Measurements from ENCODE around the gene PRKD1. TPM values are rescaled to one million over a fixed set of nuclear protein-coding genes. Genes with fewer than 3 reads are reported as not detected.

The PRKD1 gene
- total and polyA plus RNA-seq, 2 donors = 2.5 to 5.6 TPM

DNA sequence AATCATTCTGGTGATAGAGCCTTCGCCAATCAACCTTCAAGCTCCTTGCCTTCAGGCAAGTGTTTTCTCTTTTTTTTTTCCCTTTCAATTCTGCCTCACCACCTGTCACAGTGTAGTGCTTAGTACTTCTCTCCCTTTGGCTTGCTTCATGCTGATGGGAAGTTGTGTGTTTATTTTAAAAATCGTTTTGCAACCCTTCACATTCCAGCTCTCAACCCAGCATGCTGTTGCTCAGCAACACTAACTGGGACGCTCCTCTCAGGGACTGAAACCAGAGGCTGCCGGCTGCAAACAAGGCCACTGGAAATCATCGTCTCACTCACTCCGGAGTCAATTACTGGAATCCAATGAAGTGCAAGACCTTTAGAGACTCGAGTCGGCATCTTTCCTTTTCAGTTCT lies 342.7 kb downstream of the PRKD1 start:
- WGBS = 57% methylated on average over 8 of the region's 8 CpGs
- peak in 1 of 9 donors; percentile 0 for DNase-seq (ENCODE audit: low read depth in 6 of 9, low spot score in 9 of 9)
- no peak overlapping the region for H3K4me3 ChIP-seq (ENCODE audit: low read length in 2 of 2)

GRCh38 chr14:29580763-29581162 lies 346.9 kb downstream of the PRKD1 start:
- Histone ChIP-seq H3K4me1 (ENCODE audit: control insufficient read depth in 2 of 2, insufficient read depth in 2 of 2, low read length in 2 of 2) (no peaks in the 10 kb centered on the region), H3K4me3 (ENCODE audit: low read length in 2 of 2) (no peak overlapping the region), H3K36me3 (ENCODE audit: control insufficient read depth in 2 of 2, insufficient read depth in 2 of 2, low read length in 1 of 2) (no peaks in the 10 kb centered on the region), H3K27ac (ENCODE audit: low read depth in 1 of 2, low read length in 1 of 2) (no peak overlapping the region), H3K9me3 (ENCODE audit: control insufficient read depth in 2 of 2, insufficient read depth in 1 of 2, low read length in 1 of 2) (no peaks in the 10 kb centered on the region), H3K27me3 (ENCODE audit: control insufficient read depth in 2 of 2, insufficient read depth in 1 of 2, low read length in 1 of 2) (no peaks in the 10 kb centered on the region)
- 93% methylated on average over 1 of the region's 1 CpG for WGBS
- DNase-seq (ENCODE audit: low read depth in 6 of 9, low spot score in 9 of 9) = no peak

More for the DNA sequence above, 342.7 kb downstream of the PRKD1 start:
- Histone ChIP-seq H3K27me3 (ENCODE audit: control insufficient read depth in 2 of 2, insufficient read depth in 1 of 2, low read length in 1 of 2) (no peaks in the 10 kb centered on the region), H3K27ac (ENCODE audit: low read depth in 1 of 2, low read length in 1 of 2) (no peak overlapping the region), H3K4me1 (ENCODE audit: control insufficient read depth in 2 of 2, insufficient read depth in 2 of 2, low read length in 2 of 2) (no peaks in the 10 kb centered on the region), H3K36me3 (ENCODE audit: control insufficient read depth in 2 of 2, insufficient read depth in 2 of 2, low read length in 1 of 2) (no peaks in the 10 kb centered on the region), H3K9me3 (ENCODE audit: control insufficient read depth in 2 of 2, insufficient read depth in 1 of 2, low read length in 1 of 2) (no peaks in the 10 kb centered on the region)

DNA sequence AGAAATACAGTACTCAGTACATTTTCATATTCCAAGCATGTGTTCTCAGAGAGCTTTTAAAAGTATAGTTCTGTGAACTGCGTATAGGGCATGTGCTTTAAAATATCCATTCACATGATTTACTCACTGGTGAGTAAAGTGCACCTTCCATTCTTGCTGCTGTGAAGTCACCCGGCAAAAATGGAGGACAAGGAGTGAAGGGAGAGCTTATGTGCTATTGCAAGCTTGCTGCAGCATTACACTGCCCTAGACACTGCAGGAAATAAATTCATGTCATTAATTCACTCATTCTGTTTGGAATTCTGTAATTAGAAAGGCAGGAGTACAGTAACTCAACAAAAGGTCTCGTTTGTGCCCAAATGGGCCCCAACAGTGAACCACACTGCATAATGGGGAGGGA lies 347.8 kb downstream of the PRKD1 start:
- no peak for DNase-seq (ENCODE audit: low read depth in 6 of 9, low spot score in 9 of 9)
- WGBS = 88% methylated on average over 3 of the region's 3 CpGs
- Histone ChIP-seq H3K4me3 (ENCODE audit: low read length in 2 of 2) (no peak overlapping the region), H3K27me3 (ENCODE audit: control insufficient read depth in 2 of 2, insufficient read depth in 1 of 2, low read length in 1 of 2) (no peaks in the 10 kb centered on the region), H3K36me3 (ENCODE audit: control insufficient read depth in 2 of 2, insufficient read depth in 2 of 2, low read length in 1 of 2) (no peaks in the 10 kb centered on the region), H3K4me1 (ENCODE audit: control insufficient read depth in 2 of 2, insufficient read depth in 2 of 2, low read length in 2 of 2) (no peaks in the 10 kb centered on the region), H3K9me3 (ENCODE audit: control insufficient read depth in 2 of 2, insufficient read depth in 1 of 2, low read length in 1 of 2) (no peaks in the 10 kb centered on the region), H3K27ac (ENCODE audit: low read depth in 1 of 2, low read length in 1 of 2) (no peak overlapping the region)

DNA sequence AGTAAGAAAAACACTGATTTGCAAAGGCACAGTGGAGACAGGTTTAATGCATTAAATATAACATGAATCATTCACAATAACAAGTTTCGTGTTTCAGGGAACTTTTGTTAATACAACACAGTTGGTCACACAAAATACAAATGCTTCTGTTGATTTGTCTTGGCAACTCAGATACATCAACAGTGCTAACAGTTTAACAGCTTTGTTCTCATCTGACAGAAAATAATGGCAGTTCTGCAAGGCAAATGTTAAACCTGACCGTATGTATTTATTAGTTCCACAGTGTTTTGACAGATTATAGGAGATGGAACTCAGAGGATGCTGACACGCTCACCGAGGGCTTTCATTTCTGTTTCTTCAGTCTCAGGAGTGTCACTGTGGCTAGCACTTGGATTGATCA lies 350.7 kb downstream of the PRKD1 start:
- Histone ChIP-seq H3K27ac (ENCODE audit: low read depth in 1 of 2, low read length in 1 of 2) (no peak overlapping the region), H3K9me3 (ENCODE audit: control insufficient read depth in 2 of 2, insufficient read depth in 1 of 2, low read length in 1 of 2) (no peaks in the 10 kb centered on the region), H3K36me3 (ENCODE audit: control insufficient read depth in 2 of 2, insufficient read depth in 2 of 2, low read length in 1 of 2) (no peaks in the 10 kb centered on the region), H3K4me3 (ENCODE audit: low read length in 2 of 2) (no peak overlapping the region), H3K27me3 (ENCODE audit: control insufficient read depth in 2 of 2, insufficient read depth in 1 of 2, low read length in 1 of 2) (no peaks in the 10 kb centered on the region), H3K4me1 (ENCODE audit: control insufficient read depth in 2 of 2, insufficient read depth in 2 of 2, low read length in 2 of 2) (no peaks in the 10 kb centered on the region)
- 93% methylated on average over 4 of the region's 4 CpGs for WGBS
- no peak for DNase-seq (ENCODE audit: low read depth in 6 of 9, low spot score in 9 of 9)

DNA sequence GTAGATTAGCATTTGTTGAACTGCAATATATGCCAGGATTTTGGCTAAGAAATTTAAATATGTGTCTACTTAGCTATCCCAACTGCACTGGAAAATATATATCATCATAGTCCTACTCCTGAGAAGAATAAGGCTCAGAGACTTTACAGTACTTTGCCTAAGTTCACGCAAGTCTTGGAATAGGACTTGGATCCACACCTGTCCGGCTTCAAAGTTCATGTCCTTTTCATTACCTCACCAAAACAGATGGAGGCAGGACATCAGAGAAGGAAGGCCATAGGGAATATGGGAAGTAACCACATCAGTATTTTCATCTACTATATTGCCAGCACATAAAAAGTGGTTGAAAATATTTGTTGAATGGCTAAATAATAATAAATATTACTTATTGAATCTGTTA lies 358.5 kb downstream of the PRKD1 start:
- DNase-seq (ENCODE audit: low read depth in 6 of 9, low spot score in 9 of 9) = no peak
- H3K27me3 ChIP-seq (ENCODE audit: control insufficient read depth in 2 of 2, insufficient read depth in 1 of 2, low read length in 1 of 2) = no peaks in the 10 kb centered on the region
- H3K36me3 ChIP-seq (ENCODE audit: control insufficient read depth in 2 of 2, insufficient read depth in 2 of 2, low read length in 1 of 2) = no peaks in the 10 kb centered on the region
- no peak overlapping the region for H3K27ac ChIP-seq (ENCODE audit: low read depth in 1 of 2, low read length in 1 of 2)
- WGBS = 94% methylated on average over 2 of the region's 2 CpGs
- peaks cover 0 to 6% of the 10 kb centered on the region in 2 donors for H3K9me3 ChIP-seq (ENCODE audit: control insufficient read depth in 2 of 2, insufficient read depth in 1 of 2, low read length in 1 of 2)
- H3K4me3 ChIP-seq (ENCODE audit: low read length in 2 of 2) = no peak overlapping the region
- H3K4me1 ChIP-seq (ENCODE audit: control insufficient read depth in 2 of 2, insufficient read depth in 2 of 2, low read length in 2 of 2) = no peaks in the 10 kb centered on the region

DNA sequence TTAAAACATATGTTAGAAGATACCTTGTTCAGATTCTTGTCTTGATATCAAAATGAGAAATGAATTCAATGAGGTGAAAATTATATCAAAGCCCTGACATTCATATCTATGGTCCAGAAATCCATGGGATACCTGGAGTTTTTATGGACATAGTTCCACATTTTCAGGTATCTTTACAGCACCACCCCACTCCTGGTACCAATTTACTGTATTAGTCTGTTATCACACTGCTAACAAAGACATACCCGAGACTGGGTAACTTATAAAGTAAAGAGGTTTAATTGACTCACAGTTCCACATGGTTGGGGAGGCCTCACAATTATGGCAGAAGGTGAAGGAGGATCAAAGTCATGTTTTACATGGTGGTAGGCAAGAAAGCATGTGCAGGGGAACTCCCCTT lies 361.5 kb downstream of the PRKD1 start:
- no peak overlapping the region for H3K4me3 ChIP-seq (ENCODE audit: low read length in 2 of 2)
- no peak for DNase-seq (ENCODE audit: low read depth in 6 of 9, low spot score in 9 of 9)
- no peaks in the 10 kb centered on the region for H3K4me1 ChIP-seq (ENCODE audit: control insufficient read depth in 2 of 2, insufficient read depth in 2 of 2, low read length in 2 of 2)
- no peaks in the 10 kb centered on the region for H3K36me3 ChIP-seq (ENCODE audit: control insufficient read depth in 2 of 2, insufficient read depth in 2 of 2, low read length in 1 of 2)
- H3K27me3 ChIP-seq (ENCODE audit: control insufficient read depth in 2 of 2, insufficient read depth in 1 of 2, low read length in 1 of 2) = no peaks in the 10 kb centered on the region
- H3K27ac ChIP-seq (ENCODE audit: low read depth in 1 of 2, low read length in 1 of 2) = no peak overlapping the region
- WGBS = 89% methylated on average over 1 of the region's 1 CpG
- peaks cover 0 to 6% of the 10 kb centered on the region in 2 donors for H3K9me3 ChIP-seq (ENCODE audit: control insufficient read depth in 2 of 2, insufficient read depth in 1 of 2, low read length in 1 of 2)

GRCh38 chr14:29558516-29558915 lies 369.1 kb downstream of the PRKD1 start:
- no peaks in the 10 kb centered on the region for H3K36me3 ChIP-seq (ENCODE audit: control insufficient read depth in 2 of 2, insufficient read depth in 2 of 2, low read length in 1 of 2)
- H3K4me1 ChIP-seq (ENCODE audit: control insufficient read depth in 2 of 2, insufficient read depth in 2 of 2, low read length in 2 of 2) = no peaks in the 10 kb centered on the region
- H3K4me3 ChIP-seq (ENCODE audit: low read length in 2 of 2) = no peak overlapping the region
- H3K27ac ChIP-seq (ENCODE audit: low read depth in 1 of 2, low read length in 1 of 2) = no peak overlapping the region
- H3K27me3 ChIP-seq (ENCODE audit: control insufficient read depth in 2 of 2, insufficient read depth in 1 of 2, low read length in 1 of 2) = no peaks in the 10 kb centered on the region
- 90% methylated on average over 4 of the region's 4 CpGs for WGBS
- H3K9me3 ChIP-seq (ENCODE audit: control insufficient read depth in 2 of 2, insufficient read depth in 1 of 2, low read length in 1 of 2) = no peaks in the 10 kb centered on the region
- DNase-seq (ENCODE audit: low read depth in 6 of 9, low spot score in 9 of 9) = no peak

DNA sequence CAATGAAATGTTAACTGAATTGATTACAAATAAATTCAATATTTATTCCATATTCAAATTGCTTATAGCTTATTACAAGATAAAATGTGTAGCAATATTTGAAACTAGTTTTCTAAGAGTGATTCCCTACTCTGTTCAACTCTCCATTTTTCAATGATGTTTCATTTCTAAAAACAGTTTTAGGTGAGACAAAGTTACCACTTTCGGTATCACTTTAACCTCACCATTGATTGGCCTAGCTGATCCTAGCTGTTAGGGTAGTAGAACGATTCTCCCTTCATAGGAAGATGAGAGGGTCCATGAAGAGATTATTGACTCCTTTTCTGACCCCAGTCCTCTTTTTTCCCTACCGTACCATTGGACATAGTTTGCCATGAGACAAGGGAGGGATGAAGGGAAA lies 373.3 kb downstream of the PRKD1 start:
- Histone ChIP-seq H3K27ac (ENCODE audit: low read depth in 1 of 2, low read length in 1 of 2) (no peak overlapping the region), H3K4me3 (ENCODE audit: low read length in 2 of 2) (no peak overlapping the region), H3K36me3 (ENCODE audit: control insufficient read depth in 2 of 2, insufficient read depth in 2 of 2, low read length in 1 of 2) (no peaks in the 10 kb centered on the region), H3K4me1 (ENCODE audit: control insufficient read depth in 2 of 2, insufficient read depth in 2 of 2, low read length in 2 of 2) (no peaks in the 10 kb centered on the region), H3K9me3 (ENCODE audit: control insufficient read depth in 2 of 2, insufficient read depth in 1 of 2, low read length in 1 of 2) (no peaks in the 10 kb centered on the region), H3K27me3 (ENCODE audit: control insufficient read depth in 2 of 2, insufficient read depth in 1 of 2, low read length in 1 of 2) (no peaks in the 10 kb centered on the region)
- no peak for DNase-seq (ENCODE audit: low read depth in 6 of 9, low spot score in 9 of 9)
- WGBS = 93% methylated on average over 3 of the region's 3 CpGs

- H3K4me3 ChIP-seq (ENCODE audit: low read length in 2 of 2) = no peak overlapping the region
- no peak for DNase-seq (ENCODE audit: low read depth in 6 of 9, low spot score in 9 of 9)
- no peaks in the 10 kb centered on the region for H3K9me3 ChIP-seq (ENCODE audit: control insufficient read depth in 2 of 2, insufficient read depth in 1 of 2, low read length in 1 of 2)
- no peak overlapping the region for H3K27ac ChIP-seq (ENCODE audit: low read depth in 1 of 2, low read length in 1 of 2)
- no peaks in the 10 kb centered on the region for H3K4me1 ChIP-seq (ENCODE audit: control insufficient read depth in 2 of 2, insufficient read depth in 2 of 2, low read length in 2 of 2)
- no peaks in the 10 kb centered on the region for H3K27me3 ChIP-seq (ENCODE audit: control insufficient read depth in 2 of 2, insufficient read depth in 1 of 2, low read length in 1 of 2)
- WGBS = 95% methylated on average over 4 of the region's 4 CpGs
- no peaks in the 10 kb centered on the region for H3K36me3 ChIP-seq (ENCODE audit: control insufficient read depth in 2 of 2, insufficient read depth in 2 of 2, low read length in 1 of 2)
These were observed 374.2 kb downstream of the PRKD1 start for GRCh38 chr14:29553427-29553826.

- Histone ChIP-seq H3K27me3 (ENCODE audit: control insufficient read depth in 2 of 2, insufficient read depth in 1 of 2, low read length in 1 of 2) (no peaks in the 10 kb centered on the region), H3K9me3 (ENCODE audit: control insufficient read depth in 2 of 2, insufficient read depth in 1 of 2, low read length in 1 of 2) (no peaks in the 10 kb centered on the region), H3K27ac (ENCODE audit: low read depth in 1 of 2, low read length in 1 of 2) (no peak overlapping the region), H3K36me3 (ENCODE audit: control insufficient read depth in 2 of 2, insufficient read depth in 2 of 2, low read length in 1 of 2) (no peaks in the 10 kb centered on the region), H3K4me3 (ENCODE audit: low read length in 2 of 2) (no peak overlapping the region), H3K4me1 (ENCODE audit: control insufficient read depth in 2 of 2, insufficient read depth in 2 of 2, low read length in 2 of 2) (no peaks in the 10 kb centered on the region)
- WGBS = 41% methylated on average over 2 of the region's 2 CpGs
- DNase-seq (ENCODE audit: low read depth in 6 of 9, low spot score in 9 of 9) = peak in 4 of 9 donors; percentile 0 to 24 (median 4)
These were observed 378.7 kb downstream of the PRKD1 start for GRCh38 chr14:29548948-29549370.
